Liver (tissue), 9 donors: ENCODE data around the gene BSDC1. TPM values are rescaled to one million over a fixed set of nuclear protein-coding genes. Genes with fewer than 3 reads are reported as not detected.
A peak's percentile ranks its signal among the peaks of the same experiment; 100 is the strongest.

Experiments used
- DNase-seq: peaks from one replicate; pipeline ENCODE4 v3.0.0-alpha.2; 2017; ENCODE audit warnings: low spot score
- H3K27ac ChIP-seq, 2 donors: one replicate each; pipeline ENCODE4 v1.7.0; 2013; ENCODE audit warnings: inconsistent platforms in 2 of 2, low read length in 2 of 2, control low read depth in 1 of 2, low read depth in 1 of 2, mild to moderate bottlenecking in 1 of 2
- H3K27me3 ChIP-seq, 4 donors: one replicate each; pipeline versions ENCODE4 v1.6.1 to v1.7.0; 2013; ENCODE audit warnings: low read length in 3 of 4, inconsistent platforms in 1 of 4, mild to moderate bottlenecking in 1 of 4, moderate library complexity in 1 of 4; ENCODE audit not compliant: control insufficient read depth in 4 of 4, insufficient read depth in 4 of 4
- H3K36me3 ChIP-seq, 4 donors: one replicate each; pipeline versions ENCODE4 v1.6.1 to v1.7.0; 2013; ENCODE audit warnings: low read length in 3 of 4, mild to moderate bottlenecking in 3 of 4, low read depth in 1 of 4, moderate library complexity in 1 of 4; ENCODE audit not compliant: control insufficient read depth in 4 of 4, insufficient read depth in 3 of 4
- H3K4me1 ChIP-seq, 4 donors: one replicate each; pipeline versions ENCODE4 v1.6.1 to v1.7.0; 2013; ENCODE audit warnings: low read length in 3 of 4, mild to moderate bottlenecking in 3 of 4, moderate library complexity in 1 of 4; ENCODE audit not compliant: control insufficient read depth in 4 of 4, insufficient read depth in 4 of 4
- H3K4me3 ChIP-seq, 3 donors: one replicate each; pipeline versions ENCODE4 v1.6.1 to v1.7.0; 2013; ENCODE audit warnings: low read length in 3 of 3, control low read depth in 1 of 3, low read depth in 1 of 3, mild to moderate bottlenecking in 1 of 3
- H3K9ac ChIP-seq, 2 donors: one replicate each; pipeline ENCODE4 v1.7.0; 2013; ENCODE audit warnings: low read length in 2 of 2, mild to moderate bottlenecking in 2 of 2, moderate library complexity in 2 of 2, control low read depth in 1 of 2, low read depth in 1 of 2
- H3K9me3 ChIP-seq, 4 donors: one replicate each; pipeline versions ENCODE4 v1.6.1 to v1.7.0; 2013; ENCODE audit warnings: low read length in 3 of 4; ENCODE audit not compliant: control insufficient read depth in 4 of 4
- EGR1 ChIP-seq, 2 donors: IDR thresholded peaks; 2 replicates each; pipeline ENCODE4 v1.6.1; 2016 to 2018; ENCODE audit warnings: antibody characterized with exemption in 2 of 2, low read depth in 2 of 2
- FOXA1 ChIP-seq: IDR thresholded peaks from 2 replicates; pipeline ENCODE4 v1.6.1; 2016; ENCODE audit warnings: antibody characterized with exemption
- FOXA2 ChIP-seq: IDR thresholded peaks from 2 replicates; pipeline ENCODE4 v1.6.1; 2016; ENCODE audit warnings: antibody characterized with exemption
- GABPA ChIP-seq, 2 donors: IDR thresholded peaks in 1 of 2; conservative IDR thresholded peaks in 1 of 2; 2 replicates each; pipeline ENCODE4 v1.6.1; 2016; ENCODE audit warnings: antibody characterized with exemption in 2 of 2, mild to moderate bottlenecking in 1 of 2, moderate library complexity in 1 of 2
- HNF4A ChIP-seq, 2 donors: conservative IDR thresholded peaks; 2 replicates each; pipeline ENCODE4 v1.6.1; 2016; ENCODE audit warnings: antibody characterized with exemption in 2 of 2, mild to moderate bottlenecking in 2 of 2
- HNF4G ChIP-seq: IDR thresholded peaks from 2 replicates; pipeline ENCODE4 v1.6.1; 2016; ENCODE audit warnings: antibody characterized with exemption
- JUND ChIP-seq, 2 donors: IDR thresholded peaks; 2 replicates each; pipeline ENCODE4 v1.6.1; 2016; ENCODE audit warnings: antibody characterized with exemption in 2 of 2
- NR2F2 ChIP-seq: IDR thresholded peaks from 2 replicates; pipeline ENCODE4 v1.6.1; 2016; ENCODE audit warnings: antibody characterized with exemption
- RAD21 ChIP-seq, 2 donors: IDR thresholded peaks; 2 replicates each; pipeline ENCODE4 v1.6.1; 2016; ENCODE audit warnings: antibody characterized with exemption in 2 of 2, mild to moderate bottlenecking in 2 of 2
- RXRA ChIP-seq, 2 donors: IDR thresholded peaks; 2 replicates each; pipeline ENCODE4 v1.6.1; 2017 to 2018; ENCODE audit warnings: antibody characterized with exemption in 2 of 2, mild to moderate bottlenecking in 1 of 2
- SP1 ChIP-seq: IDR thresholded peaks from 2 replicates; pipeline ENCODE4 v1.6.1; 2018; ENCODE audit warnings: antibody characterized with exemption, mild to moderate bottlenecking
- TAF1 ChIP-seq: conservative IDR thresholded peaks from 2 replicates; pipeline ENCODE4 v1.6.1; 2016; ENCODE audit warnings: antibody characterized with exemption, mild to moderate bottlenecking
- YY1 ChIP-seq: IDR thresholded peaks from 2 replicates; pipeline ENCODE4 v1.6.1; 2016; ENCODE audit warnings: antibody characterized with exemption, mild to moderate bottlenecking
- WGBS: extraction: QIAGEN DNeasy Blood & Tissue Kit; methylation state at CpG from one replicate; pipeline ENCODE4 v1.1.7; 2013; 5-methylcytosine and 5-hydroxymethylcytosine counted together
- polyA plus RNA-seq, 2 donors: library from polyadenylated mRNA; stranded (reverse) in 1 of 2; unstranded in 1 of 2; fragments of 200-250 nt in 1 of 2; fragments of >200 nt in 1 of 2; fragmentation: Nextera tagmentation in 1 of 2; extraction: Ambion mirVana in 1 of 2; gene quantifications; one replicate each; pipeline versions ENCODE4 v1.2.1 to v1.2.3, GENCODE V29; 2013 to 2015
- total RNA-seq, 2 donors: library from RNA; depleted of rRNA; stranded (reverse); fragments of >200 nt; gene quantifications; one replicate each; pipeline ENCODE4 v1.2.3, GENCODE V29; 2014
- TF ChIP-seq, protein P1 (sequence below): IDR thresholded peaks from 2 replicates; pipeline ENCODE4 v1.6.1; 2016; ENCODE audit warnings: antibody characterized with exemption
- TF ChIP-seq, protein P2 (sequence below): IDR thresholded peaks from 2 replicates; pipeline ENCODE4 v1.6.1; 2016; ENCODE audit warnings: antibody characterized with exemption
- TF ChIP-seq, protein P3 (sequence below): IDR thresholded peaks from 2 replicates; pipeline ENCODE4 v1.6.1; 2016; ENCODE audit warnings: antibody characterized with exemption
- TF ChIP-seq, protein P4 (sequence below): fragments of 150-350 bp; IDR thresholded peaks from 2 replicates; pipeline ENCODE4 v1.5.1; 2017; ENCODE audit warnings: improper control_type of control experiment, low read depth, low read length; ENCODE audit not compliant: missing input control
- TF ChIP-seq, protein P5 (sequence below): IDR thresholded peaks from 2 replicates; pipeline ENCODE4 v1.6.1; 2016; ENCODE audit warnings: antibody characterized with exemption, mild to moderate bottlenecking
- donor health status: healthy.
- donor health status: healthy.
- donor health status: healthy.
- donor health status: healthy.
- donor health status: healthy.

The BSDC1 gene
- total and polyA plus RNA-seq, 4 donors, result 40.0 to 65.9 (median 52.0) TPM

DNA sequence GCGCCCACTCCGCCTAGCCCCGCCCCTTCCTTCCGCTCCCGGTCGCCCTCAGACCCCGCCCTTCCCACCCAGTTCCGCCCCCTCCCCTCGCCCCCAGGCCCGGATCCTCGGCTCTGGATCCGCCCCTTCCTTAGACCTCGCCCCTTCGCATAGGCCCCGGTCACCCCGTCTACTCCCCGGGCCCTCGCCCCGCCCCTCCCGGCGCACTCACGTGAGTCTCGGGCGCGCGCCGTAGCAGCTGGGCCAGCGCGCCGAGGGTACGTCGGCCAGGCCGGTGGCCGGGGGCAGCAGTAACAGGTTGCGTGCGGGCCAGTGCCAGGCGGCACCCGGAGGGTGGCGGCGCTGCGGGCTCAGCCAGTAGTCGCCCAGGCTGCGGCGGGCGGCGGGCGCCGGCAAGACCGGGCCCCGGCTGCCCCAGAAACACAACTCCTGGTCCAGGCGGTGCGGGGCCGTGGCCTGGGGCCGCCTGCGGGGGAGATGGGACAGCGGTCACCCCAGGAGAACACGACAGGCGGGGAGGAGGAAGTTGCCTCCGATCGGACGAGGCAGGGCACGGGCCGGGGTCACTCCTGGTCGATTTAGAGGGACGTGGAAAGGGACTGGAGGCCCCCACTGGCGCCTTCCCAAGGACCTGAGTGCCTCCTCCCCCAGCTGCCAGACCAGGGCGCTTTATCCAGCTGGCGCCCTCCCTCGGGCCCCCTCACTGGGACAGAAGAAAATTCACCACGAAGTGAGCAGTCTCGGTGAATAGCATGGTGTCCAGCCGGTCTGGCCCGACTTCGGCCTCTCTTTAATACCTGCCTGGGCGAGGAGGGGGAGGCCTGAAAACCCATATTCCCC, 42.6 kb downstream of the BSDC1 start:
- H3K9ac ChIP-seq, result peak overlapping the region; percentile 50 to 82
- no peaks in the 10 kb centered on the region for H3K9me3 ChIP-seq
- TF ChIP-seq EGR1 (IDR thresholded peaks at IDR 0.05; ENCODE audit: low read depth in 2 of 2) (peak in 1 of 2 donors; percentile 22), GABPA (IDR thresholded peaks at IDR 0.05 in 1 of 2, conservative IDR thresholded peaks at IDR 0.05 in 1 of 2) (peak in 1 of 2 donors; percentile 56), SP1 (no peak), HNF4A (conservative IDR thresholded peaks at IDR 0.05) (peak in 1 of 2 donors; percentile 15)
- H3K27me3 ChIP-seq, result no peaks in the 10 kb centered on the region
- peaks cover 7 to 39% (median 17%) of the 10 kb centered on the region in 4 donors for H3K4me1 ChIP-seq
- peak overlapping the region; percentile 61 to 79 (median 75) for H3K4me3 ChIP-seq
- DNase-seq, result peak; percentile 89
- no peaks in the 10 kb centered on the region for H3K36me3 ChIP-seq
- peak overlapping the region; percentile 91 for H3K27ac ChIP-seq
- WGBS, result 2% methylated on average over 75 of the region's 75 CpGs

DNA sequence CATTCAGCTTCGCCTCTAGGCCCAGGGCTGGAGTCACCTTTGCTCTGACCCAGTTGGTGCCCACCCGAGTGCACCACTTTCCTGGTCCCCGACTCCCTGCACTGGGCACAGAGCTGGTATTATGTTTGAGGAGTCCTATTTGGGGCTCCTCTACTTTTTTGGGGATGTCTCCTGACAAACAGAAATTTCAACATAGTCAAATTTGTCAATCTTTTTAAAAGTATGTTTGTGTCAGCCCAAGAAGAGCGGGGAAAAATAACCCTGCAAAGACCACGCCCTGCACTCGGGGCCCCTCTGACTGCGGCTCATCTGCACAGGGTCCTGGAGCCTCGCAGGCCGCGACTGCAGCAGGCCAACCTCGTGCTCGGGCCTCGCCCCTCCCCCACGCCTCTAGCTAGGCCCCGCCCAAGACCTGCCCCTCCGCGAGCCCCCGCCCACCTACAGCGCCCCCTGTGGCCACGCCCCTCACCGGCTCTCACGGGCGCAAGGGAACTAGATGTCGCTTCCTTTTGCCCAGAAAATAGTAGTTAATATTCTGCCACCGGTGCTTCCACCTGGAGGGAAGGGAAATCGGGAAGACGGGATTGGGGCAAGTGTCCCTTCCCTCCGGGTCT, 43.3 kb downstream of the BSDC1 start:
- peak overlapping the region; percentile 34 to 91 for H3K27ac ChIP-seq
- 24% methylated on average over 28 of the region's 28 CpGs for WGBS
- TF ChIP-seq FOXA2 (no peak), JUND (IDR thresholded peaks at IDR 0.05) (no peak), RAD21 (IDR thresholded peaks at IDR 0.05) (no peak), YY1 (no peak), EGR1 (IDR thresholded peaks at IDR 0.05; ENCODE audit: low read depth in 2 of 2) (no peak), HNF4A (conservative IDR thresholded peaks at IDR 0.05) (no peak), TAF1 (no peak), SP1 (no peak), HNF4G (no peak), NR2F2 (no peak), FOXA1 (no peak), RXRA (IDR thresholded peaks at IDR 0.05) (no peak), GABPA (IDR thresholded peaks at IDR 0.05 in 1 of 2, conservative IDR thresholded peaks at IDR 0.05 in 1 of 2) (peak in 1 of 2 donors; percentile 27)
- TF ChIP-seq, protein P1, sequence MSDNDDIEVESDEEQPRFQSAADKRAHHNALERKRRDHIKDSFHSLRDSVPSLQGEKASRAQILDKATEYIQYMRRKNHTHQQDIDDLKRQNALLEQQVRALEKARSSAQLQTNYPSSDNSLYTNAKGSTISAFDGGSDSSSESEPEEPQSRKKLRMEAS, result peak; percentile 65
- TF ChIP-seq, protein P2, sequence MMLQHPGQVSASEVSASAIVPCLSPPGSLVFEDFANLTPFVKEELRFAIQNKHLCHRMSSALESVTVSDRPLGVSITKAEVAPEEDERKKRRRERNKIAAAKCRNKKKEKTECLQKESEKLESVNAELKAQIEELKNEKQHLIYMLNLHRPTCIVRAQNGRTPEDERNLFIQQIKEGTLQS, result no peak
- TF ChIP-seq, protein P3, sequence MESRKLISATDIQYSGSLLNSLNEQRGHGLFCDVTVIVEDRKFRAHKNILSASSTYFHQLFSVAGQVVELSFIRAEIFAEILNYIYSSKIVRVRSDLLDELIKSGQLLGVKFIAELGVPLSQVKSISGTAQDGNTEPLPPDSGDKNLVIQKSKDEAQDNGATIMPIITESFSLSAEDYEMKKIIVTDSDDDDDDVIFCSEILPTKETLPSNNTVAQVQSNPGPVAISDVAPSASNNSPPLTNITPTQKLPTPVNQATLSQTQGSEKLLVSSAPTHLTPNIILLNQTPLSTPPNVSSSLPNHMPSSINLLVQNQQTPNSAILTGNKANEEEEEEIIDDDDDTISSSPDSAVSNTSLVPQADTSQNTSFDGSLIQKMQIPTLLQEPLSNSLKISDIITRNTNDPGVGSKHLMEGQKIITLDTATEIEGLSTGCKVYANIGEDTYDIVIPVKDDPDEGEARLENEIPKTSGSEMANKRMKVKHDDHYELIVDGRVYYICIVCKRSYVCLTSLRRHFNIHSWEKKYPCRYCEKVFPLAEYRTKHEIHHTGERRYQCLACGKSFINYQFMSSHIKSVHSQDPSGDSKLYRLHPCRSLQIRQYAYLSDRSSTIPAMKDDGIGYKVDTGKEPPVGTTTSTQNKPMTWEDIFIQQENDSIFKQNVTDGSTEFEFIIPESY, result no peak
- TF ChIP-seq, protein P4, sequence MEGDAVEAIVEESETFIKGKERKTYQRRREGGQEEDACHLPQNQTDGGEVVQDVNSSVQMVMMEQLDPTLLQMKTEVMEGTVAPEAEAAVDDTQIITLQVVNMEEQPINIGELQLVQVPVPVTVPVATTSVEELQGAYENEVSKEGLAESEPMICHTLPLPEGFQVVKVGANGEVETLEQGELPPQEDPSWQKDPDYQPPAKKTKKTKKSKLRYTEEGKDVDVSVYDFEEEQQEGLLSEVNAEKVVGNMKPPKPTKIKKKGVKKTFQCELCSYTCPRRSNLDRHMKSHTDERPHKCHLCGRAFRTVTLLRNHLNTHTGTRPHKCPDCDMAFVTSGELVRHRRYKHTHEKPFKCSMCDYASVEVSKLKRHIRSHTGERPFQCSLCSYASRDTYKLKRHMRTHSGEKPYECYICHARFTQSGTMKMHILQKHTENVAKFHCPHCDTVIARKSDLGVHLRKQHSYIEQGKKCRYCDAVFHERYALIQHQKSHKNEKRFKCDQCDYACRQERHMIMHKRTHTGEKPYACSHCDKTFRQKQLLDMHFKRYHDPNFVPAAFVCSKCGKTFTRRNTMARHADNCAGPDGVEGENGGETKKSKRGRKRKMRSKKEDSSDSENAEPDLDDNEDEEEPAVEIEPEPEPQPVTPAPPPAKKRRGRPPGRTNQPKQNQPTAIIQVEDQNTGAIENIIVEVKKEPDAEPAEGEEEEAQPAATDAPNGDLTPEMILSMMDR, result peak; percentile 50
- TF ChIP-seq, protein P5, sequence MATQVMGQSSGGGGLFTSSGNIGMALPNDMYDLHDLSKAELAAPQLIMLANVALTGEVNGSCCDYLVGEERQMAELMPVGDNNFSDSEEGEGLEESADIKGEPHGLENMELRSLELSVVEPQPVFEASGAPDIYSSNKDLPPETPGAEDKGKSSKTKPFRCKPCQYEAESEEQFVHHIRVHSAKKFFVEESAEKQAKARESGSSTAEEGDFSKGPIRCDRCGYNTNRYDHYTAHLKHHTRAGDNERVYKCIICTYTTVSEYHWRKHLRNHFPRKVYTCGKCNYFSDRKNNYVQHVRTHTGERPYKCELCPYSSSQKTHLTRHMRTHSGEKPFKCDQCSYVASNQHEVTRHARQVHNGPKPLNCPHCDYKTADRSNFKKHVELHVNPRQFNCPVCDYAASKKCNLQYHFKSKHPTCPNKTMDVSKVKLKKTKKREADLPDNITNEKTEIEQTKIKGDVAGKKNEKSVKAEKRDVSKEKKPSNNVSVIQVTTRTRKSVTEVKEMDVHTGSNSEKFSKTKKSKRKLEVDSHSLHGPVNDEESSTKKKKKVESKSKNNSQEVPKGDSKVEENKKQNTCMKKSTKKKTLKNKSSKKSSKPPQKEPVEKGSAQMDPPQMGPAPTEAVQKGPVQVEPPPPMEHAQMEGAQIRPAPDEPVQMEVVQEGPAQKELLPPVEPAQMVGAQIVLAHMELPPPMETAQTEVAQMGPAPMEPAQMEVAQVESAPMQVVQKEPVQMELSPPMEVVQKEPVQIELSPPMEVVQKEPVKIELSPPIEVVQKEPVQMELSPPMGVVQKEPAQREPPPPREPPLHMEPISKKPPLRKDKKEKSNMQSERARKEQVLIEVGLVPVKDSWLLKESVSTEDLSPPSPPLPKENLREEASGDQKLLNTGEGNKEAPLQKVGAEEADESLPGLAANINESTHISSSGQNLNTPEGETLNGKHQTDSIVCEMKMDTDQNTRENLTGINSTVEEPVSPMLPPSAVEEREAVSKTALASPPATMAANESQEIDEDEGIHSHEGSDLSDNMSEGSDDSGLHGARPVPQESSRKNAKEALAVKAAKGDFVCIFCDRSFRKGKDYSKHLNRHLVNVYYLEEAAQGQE, result peak; percentile 4
- H3K9me3 ChIP-seq, result no peaks in the 10 kb centered on the region
- H3K4me1 ChIP-seq, result peaks cover 7 to 39% (median 17%) of the 10 kb centered on the region in 4 donors
- H3K4me3 ChIP-seq, result peak overlapping the region; percentile 55 to 79 (median 75)
- DNase-seq, result peak; percentile 82
- no peak overlapping the region for H3K9ac ChIP-seq
- H3K36me3 ChIP-seq, result no peaks in the 10 kb centered on the region
- H3K27me3 ChIP-seq, result no peaks in the 10 kb centered on the region
